Right renal pelvis (tissue), 4 donors: ENCODE results near the gene AKT3. TPM values are rescaled to one million over a fixed set of nuclear protein-coding genes. Genes with fewer than 3 reads are reported as not detected.
"Not testable (repeated sequence)": the region's sequence is repeated elsewhere in the genome, so short reads cannot be mapped to it uniquely, and the experiment has no call there.

ENCODE experiments used
- DNase-seq, 4 donors: peaks; one replicate each; pipeline ENCODE4 v3.0.0-alpha.2; 2013; ENCODE audit warnings: low read depth in 4 of 4, low spot score in 3 of 4, missing footprints in 1 of 4
- polyA plus RNA-seq, 4 donors: library from polyadenylated mRNA; unstranded; fragments of 120-200 nt; gene quantifications; one replicate each; pipeline ENCODE4 v1.2.1, GENCODE V29; 2013; ENCODE audit not compliant: insufficient read length in 4 of 4

The AKT3 gene
- polyA plus RNA-seq, 4 donors = 22.6 to 38.2 (median 37.1) TPM

DNA sequence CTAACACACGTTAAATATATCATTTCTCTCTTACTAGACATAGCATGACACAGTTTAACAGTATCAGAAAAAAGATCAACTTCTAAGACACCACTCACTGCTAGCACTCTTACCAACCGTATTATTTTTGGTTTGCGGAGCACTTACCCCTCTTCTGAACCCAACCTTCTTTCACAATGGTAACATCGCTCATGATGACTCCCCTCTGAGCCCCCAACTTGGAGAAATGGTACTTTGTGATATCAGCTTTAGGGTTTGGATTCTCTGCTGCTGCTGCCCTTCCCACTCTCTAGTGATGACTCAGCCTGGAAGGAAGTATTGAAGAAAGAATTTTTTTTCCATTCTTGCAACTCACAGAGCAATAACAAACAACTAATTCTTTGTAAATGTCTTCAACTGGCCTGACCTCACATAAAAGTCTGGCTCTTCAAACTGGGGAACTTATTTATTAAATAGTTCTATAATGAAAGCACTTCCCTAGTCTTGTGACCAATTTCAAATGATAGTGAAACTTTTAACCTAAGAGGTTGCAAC lies 7.0 kb downstream of the AKT3 start:
- no peak for DNase-seq

DNA sequence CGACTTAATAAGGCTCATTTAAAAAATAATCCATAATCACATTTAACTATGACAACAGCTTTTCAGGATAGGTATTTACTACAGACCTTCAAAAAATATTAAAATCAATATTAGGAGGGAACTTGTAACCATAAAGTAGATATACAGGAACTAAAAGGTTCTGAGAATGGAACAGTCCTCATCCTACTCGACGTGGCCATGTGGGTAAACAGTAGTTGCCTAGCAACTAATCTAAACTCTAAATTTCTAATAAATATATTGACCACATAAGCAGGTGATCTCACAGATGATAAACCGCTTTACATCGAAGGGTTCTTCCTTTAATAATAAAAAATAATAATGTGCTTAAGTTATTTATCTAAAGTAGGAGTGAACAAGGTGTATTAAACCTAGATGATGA lies 7.9 kb downstream of the AKT3 start:
- no peak for DNase-seq

DNA sequence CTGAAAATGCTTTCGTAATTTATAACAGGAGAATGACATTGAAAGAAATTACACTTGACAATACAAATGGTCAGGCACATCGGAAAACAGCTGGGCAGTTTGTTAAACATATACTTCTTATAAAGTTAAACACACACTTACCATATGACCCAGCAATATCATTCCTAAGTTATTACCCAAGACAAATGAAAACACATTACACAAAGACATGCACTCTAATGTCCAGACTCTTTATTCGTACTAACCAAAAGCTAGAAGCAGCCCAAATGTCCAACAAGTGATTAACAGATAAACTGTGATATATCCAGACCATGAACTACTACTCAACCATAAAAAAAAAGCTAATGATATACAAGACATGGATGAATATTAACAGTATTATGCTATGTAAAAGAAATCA lies 8.5 kb downstream of the AKT3 start:
- no peak for DNase-seq

- no peak for DNase-seq
These were observed 12.0 kb downstream of the AKT3 start for GRCh38 chr1:243837907-243838535.

DNA sequence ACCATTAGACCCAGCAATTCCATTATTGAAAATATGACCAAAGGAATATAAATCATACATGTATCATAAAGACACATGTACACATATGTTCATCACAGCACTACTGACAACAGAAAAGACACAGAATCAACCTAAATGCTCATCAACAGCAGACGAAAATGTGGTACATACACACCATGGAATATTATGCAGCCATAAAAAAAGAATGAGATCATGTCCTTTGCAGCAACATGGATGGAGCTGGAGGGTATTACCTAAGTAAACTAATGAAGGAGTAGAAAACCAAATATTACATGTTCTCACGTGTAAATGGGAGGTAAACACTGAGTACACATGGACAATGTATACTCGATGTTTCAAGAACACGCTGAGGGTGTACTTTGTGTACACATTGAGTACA lies 15.9 kb downstream of the AKT3 start:
- DNase-seq = no peak

GRCh38 chr1:243831463-243831862 lies 18.6 kb downstream of the AKT3 start:
- DNase-seq = no peak

DNA sequence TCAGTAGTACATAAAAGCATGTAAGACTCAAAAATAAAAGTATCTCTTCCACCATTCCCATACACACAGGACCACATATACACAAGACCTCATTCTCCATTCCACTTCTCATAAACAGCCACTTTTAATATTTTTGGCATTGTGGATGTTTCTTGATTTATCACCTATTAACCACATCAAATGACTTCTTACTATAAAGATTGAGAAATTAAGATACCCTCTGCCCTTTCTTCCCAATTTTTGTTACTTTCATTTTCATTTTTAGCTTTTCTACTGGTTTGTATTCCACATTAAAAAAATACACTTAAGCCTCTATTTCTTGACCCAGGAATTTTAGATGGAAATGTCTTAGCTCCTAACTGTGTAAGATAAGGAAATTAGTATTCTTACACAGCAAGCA lies 22.8 kb downstream of the AKT3 start:
- DNase-seq = no peak

DNA sequence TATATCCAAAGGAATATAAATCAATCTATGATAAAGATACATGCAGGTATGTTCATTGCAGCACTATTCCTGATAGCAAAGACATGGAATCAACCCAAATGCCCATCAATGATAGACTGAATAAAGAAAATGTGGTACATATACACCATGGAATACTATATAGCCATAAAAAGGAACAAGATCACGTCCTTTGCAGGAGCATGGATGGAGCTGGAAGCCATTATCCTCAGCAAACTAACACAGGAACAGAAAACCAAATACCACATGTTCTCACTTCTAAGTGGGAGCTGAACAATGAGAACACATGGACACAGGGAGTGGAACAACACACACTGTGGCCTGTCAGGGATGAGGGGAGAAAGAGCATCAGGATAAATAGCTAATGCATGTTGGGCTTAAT lies 25.1 kb downstream of the AKT3 start:
- DNase-seq = not testable (repeated sequence)

DNA sequence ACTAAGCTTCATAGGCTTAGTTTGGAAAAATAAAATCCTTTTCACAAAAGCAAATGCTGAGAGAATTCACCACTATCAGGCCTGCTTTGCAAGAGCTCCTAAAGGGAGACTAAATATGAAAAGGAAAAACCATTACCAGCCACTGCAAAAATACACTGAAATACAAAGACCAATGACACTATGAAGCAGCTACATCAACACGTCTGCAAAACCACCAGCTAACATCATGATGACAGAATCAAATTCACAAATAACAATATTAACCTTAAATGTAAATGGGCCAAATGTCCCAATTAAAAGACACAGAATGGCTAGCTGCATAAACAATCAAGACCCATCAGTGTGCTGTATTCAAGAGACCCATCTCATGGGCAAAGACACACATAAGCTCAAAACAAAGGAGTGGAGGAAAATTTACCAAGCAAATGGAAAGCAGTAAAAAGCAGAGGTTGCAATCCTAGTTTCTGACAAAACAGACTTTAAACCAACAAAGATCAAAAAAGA lies 28.8 kb downstream of the AKT3 start:
- DNase-seq = no peak

DNA sequence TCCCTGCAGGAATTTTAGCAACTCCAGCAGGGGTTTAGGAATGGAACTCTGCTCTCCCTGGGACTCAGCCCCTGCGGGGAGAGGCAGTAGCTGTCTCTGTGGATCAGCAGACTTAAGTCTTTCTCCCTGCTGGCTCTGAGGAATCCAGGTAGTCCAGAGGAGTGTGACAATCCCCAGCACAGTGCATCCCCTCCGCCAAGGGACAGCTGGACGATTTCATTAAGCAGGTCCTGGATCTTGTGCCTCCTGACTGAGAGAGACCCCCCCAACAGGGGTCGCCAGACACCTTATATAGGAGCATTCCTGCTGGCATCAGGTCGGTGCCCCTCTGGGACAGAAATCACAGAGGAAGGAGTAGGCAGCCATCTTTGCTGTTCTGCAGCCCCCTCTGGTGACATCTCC lies 30.6 kb downstream of the AKT3 start:
- no peak for DNase-seq

GRCh38 chr1:243818978-243819377 lies 31.1 kb downstream of the AKT3 start:
- DNase-seq = no peak

DNA sequence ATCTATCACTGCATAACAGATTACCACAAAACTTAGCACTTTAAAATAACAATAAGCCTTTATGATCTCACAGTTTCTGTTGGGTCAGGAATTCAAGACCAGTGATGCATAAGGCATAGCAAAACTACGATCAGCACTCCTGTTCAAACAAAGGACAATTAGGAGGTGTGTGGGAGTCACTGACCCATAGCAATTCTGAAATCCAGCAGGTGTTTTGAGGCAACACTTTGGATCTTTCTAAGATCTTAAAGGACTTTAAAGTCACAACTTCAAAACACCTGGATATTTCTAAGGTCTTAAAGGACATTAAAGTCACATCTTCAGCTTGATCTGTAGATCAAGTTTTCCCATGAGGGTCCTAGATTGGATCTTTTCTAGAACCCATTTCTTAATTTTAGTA lies 35.3 kb downstream of the AKT3 start:
- DNase-seq = no peak

DNA sequence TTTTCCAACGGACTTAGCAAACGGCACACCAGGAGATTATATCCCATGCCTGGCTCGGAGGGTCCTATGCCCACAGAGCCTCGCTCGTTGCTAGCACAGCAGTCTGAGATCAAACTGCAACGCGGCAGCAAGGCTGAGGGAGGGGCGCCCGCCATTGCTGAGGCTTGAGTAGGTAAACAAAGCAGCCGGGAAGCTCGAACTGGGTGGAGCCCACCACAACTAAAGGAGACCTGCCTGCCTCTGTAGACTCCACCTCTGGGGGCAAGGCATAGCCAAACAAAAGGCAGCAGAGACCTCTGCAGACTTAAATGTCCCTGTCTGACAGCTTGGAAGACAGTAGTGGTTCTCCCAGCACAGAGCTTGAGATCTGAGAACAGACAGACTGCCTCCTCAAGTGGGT lies 42.7 kb downstream of the AKT3 start:
- not testable (repeated sequence) for DNase-seq

DNA sequence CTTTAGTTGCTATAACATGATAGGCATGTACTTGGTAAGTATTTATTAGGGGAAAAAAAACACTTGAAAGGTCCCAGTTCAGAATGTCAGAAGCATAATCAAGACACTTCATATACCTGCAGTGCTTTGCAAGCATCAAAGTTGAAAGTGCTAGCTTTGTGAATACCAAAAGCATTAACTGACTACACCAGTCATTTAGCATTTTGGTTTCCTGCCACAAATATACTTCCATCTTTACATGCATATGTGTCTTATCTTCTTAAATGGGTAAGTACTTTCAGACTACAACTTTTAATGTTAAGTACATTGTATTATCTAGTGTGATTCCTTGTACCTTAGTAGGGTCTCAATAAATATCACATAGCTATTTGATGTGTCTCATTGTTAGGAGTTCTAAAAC lies 43.7 kb downstream of the AKT3 start:
- no peak for DNase-seq

DNA sequence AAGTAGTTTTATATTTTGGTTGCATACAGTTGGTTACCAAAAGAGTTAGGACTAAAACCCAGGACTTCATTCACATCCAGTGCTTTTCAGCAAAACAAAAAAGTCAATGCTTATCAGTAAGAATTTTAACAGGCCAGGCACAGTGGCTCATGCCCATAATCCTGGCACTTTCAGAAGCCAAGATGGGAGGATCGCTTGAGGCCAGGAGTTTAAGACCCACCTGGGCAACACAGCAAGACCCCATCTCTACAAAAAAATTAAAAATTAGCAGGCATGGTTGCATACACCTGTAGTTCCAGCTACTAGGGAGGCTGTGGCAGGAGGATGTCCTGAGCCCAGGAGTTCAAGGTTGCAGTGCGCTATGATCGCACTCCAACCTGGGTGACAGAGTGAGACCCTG lies 47.3 kb downstream of the AKT3 start:
- no peak for DNase-seq

GRCh38 chr1:243801378-243801777 lies 48.7 kb downstream of the AKT3 start:
- DNase-seq = no peak

- no peak for DNase-seq
These were observed 50.1 kb downstream of the AKT3 start for GRCh38 chr1:243799908-243800307.

DNA sequence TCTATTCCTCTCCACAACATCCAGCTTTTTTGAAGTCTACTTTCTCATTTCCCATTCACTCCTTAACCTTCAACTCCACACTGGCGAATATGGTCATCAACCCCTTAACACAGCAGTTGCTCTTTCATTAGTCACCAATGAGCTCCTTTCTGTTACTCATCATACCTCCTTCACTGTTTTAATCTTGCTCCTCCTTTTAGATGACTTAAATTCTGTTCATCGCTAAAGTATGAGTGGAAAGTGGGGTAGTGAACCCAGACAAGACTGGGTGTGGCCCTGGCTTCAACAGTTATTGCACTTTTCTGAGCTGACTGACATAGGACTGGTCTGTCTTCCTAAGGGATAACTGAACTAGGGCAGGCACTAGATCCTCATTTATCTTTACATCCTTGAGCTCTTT lies 51.3 kb downstream of the AKT3 start:
- DNase-seq = no peak

DNA sequence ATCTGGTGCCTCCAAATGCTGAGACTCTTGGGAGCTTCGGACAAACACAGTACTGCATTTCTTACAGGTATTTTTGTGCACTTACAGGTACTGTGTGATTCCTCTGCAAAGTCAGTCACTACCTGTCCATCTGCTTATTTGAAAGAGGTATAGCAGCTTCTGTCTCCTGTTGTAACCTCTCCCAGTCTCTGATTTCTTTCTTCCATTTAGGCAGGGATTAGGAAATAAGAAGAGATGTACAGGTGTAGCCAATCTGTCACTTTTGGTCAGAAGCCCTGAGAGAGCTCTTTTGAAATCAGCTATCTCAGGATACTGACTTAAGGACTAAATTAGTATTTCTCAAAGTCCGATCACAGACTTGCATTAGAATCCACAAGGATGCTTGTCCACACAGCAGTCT lies 54.0 kb downstream of the AKT3 start:
- DNase-seq = no peak

GRCh38 chr1:243793298-243793697 lies 56.7 kb downstream of the AKT3 start:
- no peak for DNase-seq

GRCh38 chr1:243792891-243793290 lies 57.2 kb downstream of the AKT3 start:
- DNase-seq = no peak

- DNase-seq = no peak
These were observed 57.6 kb downstream of the AKT3 start for GRCh38 chr1:243792401-243792800.
